HEK293T (cell line): ENCODE data around the gene GGA1.

Experiments
- ARNT ChIP-seq: fragments of 450-650 bp; IDR thresholded peaks from 2 replicates; pipeline ENCODE4 v1.6.1; 2017; ENCODE audit warnings: mild to moderate bottlenecking
- BHLHE40 ChIP-seq: fragments of 450-650 bp; IDR thresholded peaks from 2 replicates; pipeline ENCODE4 v1.6.1; 2016; ENCODE audit warnings: mild to moderate bottlenecking, moderate library complexity, borderline replicate concordance
- FOXM1 ChIP-seq: fragments of 450-650 bp; IDR thresholded peaks from 2 replicates; pipeline ENCODE4 v1.6.1; 2017; ENCODE audit warnings: mild to moderate bottlenecking, borderline replicate concordance
- HDGF ChIP-seq: fragments of 450-650 bp; IDR thresholded peaks from 2 replicates; pipeline ENCODE4 v1.6.1; 2017; ENCODE audit warnings: antibody characterized with exemption, borderline replicate concordance
- LEF1 ChIP-seq: fragments of 450-650 bp; IDR thresholded peaks from 2 replicates; pipeline ENCODE4 v1.6.1; 2017; ENCODE audit warnings: mild to moderate bottlenecking, borderline replicate concordance
- NFRKB ChIP-seq: fragments of 450-650 bp; IDR thresholded peaks from 2 replicates; pipeline ENCODE4 v1.6.1; 2016; ENCODE audit warnings: mild to moderate bottlenecking, moderate library complexity
- PKNOX1 ChIP-seq: fragments of 450-650 bp; IDR thresholded peaks from 2 replicates; pipeline ENCODE4 v1.6.1; 2016
- SP1 ChIP-seq: fragments of 450-650 bp; IDR thresholded peaks from 2 replicates; pipeline ENCODE4 v1.6.1; 2017
- ZNF384 ChIP-seq: fragments of 450-650 bp; IDR thresholded peaks from 2 replicates; pipeline ENCODE4 v1.6.1; 2016

- TF ChIP-seq FOXM1: no peak
- no peak for TF ChIP-seq BHLHE40
- TF ChIP-seq ARNT: no peak
- TF ChIP-seq NFRKB: no peak
- no peak for TF ChIP-seq LEF1
- no peak for TF ChIP-seq ZNF384
- TF ChIP-seq SP1: no peak
- TF ChIP-seq HDGF: no peak
- TF ChIP-seq PKNOX1: no peak
Observed at GRCh38 chr22:37569009-37569920, 39.4 kb upstream of the GGA1 start.
